Measurements from ENCODE around the gene CXXC1.

CXXC1 gene

DNA sequence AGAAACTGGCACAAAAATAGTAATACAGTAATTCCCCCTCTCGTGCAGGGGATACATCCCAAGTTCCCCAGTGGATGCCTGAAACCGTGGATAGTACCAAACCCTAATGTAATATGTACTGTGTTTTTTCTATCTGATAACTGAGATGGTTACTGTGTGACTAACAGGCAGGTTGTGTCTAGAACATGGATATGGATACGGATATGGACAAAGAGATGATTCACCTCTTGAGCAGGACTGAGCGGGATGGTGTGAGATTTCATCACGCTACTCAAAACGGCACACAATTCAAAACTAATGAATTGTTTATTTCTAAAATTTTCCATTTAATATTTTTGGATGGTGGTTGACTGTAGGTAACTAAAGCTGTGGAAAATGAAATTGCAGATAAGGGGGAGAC, 9.6 kb downstream of the CXXC1 start:
- TF ChIP-seq TCF4 (CRISPR knock-in tag; IDR thresholded peaks at IDR 0.05; ENCODE audit: borderline replicate concordance) (no peak), ZFP30 (CRISPR knock-in tag; IDR thresholded peaks at IDR 0.05) (no peak), SNAI2 (CRISPR knock-in tag; IDR thresholded peaks at IDR 0.05) (no peak), TOX (CRISPR knock-in tag; IDR thresholded peaks at IDR 0.05; ENCODE audit: borderline replicate concordance) (no peak), ZNF70 (CRISPR knock-in tag; IDR thresholded peaks at IDR 0.05) (no peak), ZNF8 (CRISPR knock-in tag; IDR thresholded peaks at IDR 0.05) (no peak), ZFP3 (CRISPR knock-in tag; IDR thresholded peaks at IDR 0.05) (no peak)
- TF ChIP-seq, protein P1, sequence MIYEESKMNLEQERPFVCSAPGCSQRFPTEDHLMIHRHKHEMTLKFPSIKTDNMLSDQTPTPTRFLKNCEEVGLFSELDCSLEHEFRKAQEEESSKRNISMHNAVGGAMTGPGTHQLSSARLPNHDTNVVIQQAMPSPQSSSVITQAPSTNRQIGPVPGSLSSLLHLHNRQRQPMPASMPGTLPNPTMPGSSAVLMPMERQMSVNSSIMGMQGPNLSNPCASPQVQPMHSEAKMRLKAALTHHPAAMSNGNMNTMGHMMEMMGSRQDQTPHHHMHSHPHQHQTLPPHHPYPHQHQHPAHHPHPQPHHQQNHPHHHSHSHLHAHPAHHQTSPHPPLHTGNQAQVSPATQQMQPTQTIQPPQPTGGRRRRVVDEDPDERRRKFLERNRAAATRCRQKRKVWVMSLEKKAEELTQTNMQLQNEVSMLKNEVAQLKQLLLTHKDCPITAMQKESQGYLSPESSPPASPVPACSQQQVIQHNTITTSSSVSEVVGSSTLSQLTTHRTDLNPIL (CRISPR knock-in tag; IDR thresholded peaks at IDR 0.05; ENCODE audit: low read depth), result no peak
- TF ChIP-seq, protein P2, sequence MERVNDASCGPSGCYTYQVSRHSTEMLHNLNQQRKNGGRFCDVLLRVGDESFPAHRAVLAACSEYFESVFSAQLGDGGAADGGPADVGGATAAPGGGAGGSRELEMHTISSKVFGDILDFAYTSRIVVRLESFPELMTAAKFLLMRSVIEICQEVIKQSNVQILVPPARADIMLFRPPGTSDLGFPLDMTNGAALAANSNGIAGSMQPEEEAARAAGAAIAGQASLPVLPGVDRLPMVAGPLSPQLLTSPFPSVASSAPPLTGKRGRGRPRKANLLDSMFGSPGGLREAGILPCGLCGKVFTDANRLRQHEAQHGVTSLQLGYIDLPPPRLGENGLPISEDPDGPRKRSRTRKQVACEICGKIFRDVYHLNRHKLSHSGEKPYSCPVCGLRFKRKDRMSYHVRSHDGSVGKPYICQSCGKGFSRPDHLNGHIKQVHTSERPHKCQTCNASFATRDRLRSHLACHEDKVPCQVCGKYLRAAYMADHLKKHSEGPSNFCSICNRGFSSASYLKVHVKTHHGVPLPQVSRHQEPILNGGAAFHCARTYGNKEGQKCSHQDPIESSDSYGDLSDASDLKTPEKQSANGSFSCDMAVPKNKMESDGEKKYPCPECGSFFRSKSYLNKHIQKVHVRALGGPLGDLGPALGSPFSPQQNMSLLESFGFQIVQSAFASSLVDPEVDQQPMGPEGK (CRISPR knock-in tag; IDR thresholded peaks at IDR 0.05; ENCODE audit: borderline replicate concordance), result no peak
- ATAC-seq, result no peak

DNA sequence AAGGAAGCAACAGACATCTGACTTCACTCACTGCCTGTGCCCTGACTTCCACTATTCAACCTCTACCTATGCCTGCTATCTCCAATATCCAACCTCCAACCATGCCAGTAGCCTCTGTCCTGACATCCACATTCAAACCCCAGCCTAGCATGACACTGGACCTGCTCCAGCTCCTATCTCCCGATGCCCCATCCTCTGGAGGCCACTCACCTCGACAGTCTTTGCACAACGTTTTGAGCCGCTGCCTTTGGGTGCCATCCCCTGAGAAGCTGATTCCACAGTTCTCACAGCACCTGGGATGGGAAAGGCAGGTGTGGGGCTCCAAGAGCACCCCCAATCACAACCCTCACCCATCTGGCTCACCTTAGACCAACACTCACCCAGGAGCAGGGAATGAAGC, 11.0 kb downstream of the CXXC1 start:
- TF ChIP-seq, protein P3, sequence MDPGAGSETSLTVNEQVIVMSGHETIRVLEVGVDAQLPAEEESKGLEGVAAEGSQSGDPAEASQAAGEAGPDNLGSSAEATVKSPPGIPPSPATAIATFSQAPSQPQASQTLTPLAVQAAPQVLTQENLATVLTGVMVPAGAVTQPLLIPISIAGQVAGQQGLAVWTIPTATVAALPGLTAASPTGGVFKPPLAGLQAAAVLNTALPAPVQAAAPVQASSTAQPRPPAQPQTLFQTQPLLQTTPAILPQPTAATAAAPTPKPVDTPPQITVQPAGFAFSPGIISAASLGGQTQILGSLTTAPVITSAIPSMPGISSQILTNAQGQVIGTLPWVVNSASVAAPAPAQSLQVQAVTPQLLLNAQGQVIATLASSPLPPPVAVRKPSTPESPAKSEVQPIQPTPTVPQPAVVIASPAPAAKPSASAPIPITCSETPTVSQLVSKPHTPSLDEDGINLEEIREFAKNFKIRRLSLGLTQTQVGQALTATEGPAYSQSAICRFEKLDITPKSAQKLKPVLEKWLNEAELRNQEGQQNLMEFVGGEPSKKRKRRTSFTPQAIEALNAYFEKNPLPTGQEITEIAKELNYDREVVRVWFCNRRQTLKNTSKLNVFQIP (CRISPR knock-in tag; IDR thresholded peaks at IDR 0.05; ENCODE audit: borderline replicate concordance, low read depth), result no peak
- TF ChIP-seq PPARA (CRISPR knock-in tag; IDR thresholded peaks at IDR 0.05; ENCODE audit: borderline replicate concordance) (no peak), RARB (CRISPR knock-in tag; IDR thresholded peaks at IDR 0.05) (no peak)
- TF ChIP-seq, protein P4, sequence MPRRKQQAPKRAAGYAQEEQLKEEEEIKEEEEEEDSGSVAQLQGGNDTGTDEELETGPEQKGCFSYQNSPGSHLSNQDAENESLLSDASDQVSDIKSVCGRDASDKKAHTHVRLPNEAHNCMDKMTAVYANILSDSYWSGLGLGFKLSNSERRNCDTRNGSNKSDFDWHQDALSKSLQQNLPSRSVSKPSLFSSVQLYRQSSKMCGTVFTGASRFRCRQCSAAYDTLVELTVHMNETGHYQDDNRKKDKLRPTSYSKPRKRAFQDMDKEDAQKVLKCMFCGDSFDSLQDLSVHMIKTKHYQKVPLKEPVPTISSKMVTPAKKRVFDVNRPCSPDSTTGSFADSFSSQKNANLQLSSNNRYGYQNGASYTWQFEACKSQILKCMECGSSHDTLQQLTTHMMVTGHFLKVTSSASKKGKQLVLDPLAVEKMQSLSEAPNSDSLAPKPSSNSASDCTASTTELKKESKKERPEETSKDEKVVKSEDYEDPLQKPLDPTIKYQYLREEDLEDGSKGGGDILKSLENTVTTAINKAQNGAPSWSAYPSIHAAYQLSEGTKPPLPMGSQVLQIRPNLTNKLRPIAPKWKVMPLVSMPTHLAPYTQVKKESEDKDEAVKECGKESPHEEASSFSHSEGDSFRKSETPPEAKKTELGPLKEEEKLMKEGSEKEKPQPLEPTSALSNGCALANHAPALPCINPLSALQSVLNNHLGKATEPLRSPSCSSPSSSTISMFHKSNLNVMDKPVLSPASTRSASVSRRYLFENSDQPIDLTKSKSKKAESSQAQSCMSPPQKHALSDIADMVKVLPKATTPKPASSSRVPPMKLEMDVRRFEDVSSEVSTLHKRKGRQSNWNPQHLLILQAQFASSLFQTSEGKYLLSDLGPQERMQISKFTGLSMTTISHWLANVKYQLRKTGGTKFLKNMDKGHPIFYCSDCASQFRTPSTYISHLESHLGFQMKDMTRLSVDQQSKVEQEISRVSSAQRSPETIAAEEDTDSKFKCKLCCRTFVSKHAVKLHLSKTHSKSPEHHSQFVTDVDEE (CRISPR knock-in tag; IDR thresholded peaks at IDR 0.05), result no peak
- ATAC-seq, result no peak

DNA sequence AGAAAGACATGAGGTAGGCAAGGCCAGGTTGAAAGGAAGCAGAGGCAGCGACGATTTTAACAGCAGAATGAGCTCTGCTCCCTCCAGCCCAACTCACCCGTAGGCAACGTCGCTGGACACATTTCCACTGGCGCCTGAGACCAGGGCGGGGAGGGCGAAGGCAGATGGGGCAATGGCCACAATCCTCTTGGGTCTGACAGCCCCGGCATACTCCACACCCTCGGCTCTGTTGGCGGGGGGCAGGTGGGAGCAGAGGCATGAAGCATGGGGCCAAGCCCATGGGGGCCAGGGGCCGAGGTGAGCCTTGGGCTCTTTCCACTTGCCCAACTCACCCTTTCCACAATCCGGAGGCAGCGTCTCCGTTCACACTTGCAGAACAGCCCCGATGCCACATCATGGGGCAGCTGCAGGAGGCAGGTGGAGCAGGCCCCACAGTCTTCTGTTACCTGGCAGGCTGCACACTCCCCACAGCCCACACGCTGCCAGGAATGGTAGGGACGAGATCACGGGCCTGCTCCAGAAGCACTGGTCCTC, 11.9 kb downstream of the CXXC1 start:
- no peak for ATAC-seq

DNA sequence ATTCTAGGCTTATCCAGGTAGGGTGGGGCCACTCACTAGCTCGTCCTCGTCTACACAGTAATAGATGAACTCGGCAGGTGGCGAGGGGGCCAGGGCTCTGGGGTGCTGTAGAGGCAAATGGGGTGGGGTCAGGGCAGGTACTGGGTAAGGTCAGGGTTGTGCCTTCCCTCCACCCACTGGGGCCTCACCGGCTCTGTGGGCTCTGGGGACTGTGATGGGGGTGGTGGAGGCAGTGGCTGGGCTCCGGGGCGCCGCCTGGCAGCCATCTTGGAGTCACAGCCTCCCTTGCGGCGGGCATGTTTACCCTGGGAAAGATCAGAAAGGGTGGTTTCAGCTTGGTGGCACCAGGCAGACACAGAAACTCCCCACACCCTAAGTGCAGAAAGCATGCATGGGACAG, 12.6 kb downstream of the CXXC1 start:
- no peak for ATAC-seq
- TF ChIP-seq BACH2 (CRISPR knock-in tag; IDR thresholded peaks at IDR 0.05; ENCODE audit: borderline replicate concordance) (no peak), ESRRG (CRISPR knock-in tag; IDR thresholded peaks at IDR 0.05) (no peak), ZFP30 (CRISPR knock-in tag; IDR thresholded peaks at IDR 0.05) (no peak), ARNTL (CRISPR knock-in tag; IDR thresholded peaks at IDR 0.05; ENCODE audit: borderline replicate concordance, low read depth) (no peak)
- TF ChIP-seq, protein P2 (CRISPR knock-in tag; IDR thresholded peaks at IDR 0.05; ENCODE audit: borderline replicate concordance), result no peak
- TF ChIP-seq, protein P5, sequence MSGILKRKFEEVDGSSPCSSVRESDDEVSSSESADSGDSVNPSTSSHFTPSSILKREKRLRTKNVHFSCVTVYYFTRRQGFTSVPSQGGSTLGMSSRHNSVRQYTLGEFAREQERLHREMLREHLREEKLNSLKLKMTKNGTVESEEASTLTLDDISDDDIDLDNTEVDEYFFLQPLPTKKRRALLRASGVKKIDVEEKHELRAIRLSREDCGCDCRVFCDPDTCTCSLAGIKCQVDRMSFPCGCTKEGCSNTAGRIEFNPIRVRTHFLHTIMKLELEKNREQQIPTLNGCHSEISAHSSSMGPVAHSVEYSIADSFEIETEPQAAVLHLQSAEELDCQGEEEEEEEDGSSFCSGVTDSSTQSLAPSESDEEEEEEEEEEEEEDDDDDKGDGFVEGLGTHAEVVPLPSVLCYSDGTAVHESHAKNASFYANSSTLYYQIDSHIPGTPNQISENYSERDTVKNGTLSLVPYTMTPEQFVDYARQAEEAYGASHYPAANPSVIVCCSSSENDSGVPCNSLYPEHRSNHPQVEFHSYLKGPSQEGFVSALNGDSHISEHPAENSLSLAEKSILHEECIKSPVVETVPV (CRISPR knock-in tag; IDR thresholded peaks at IDR 0.05), result no peak

More for the DNA sequence above, 11.9 kb downstream of the CXXC1 start:
- TF ChIP-seq OSR1 (CRISPR knock-in tag; IDR thresholded peaks at IDR 0.05) (no peak), PPARA (CRISPR knock-in tag; IDR thresholded peaks at IDR 0.05; ENCODE audit: borderline replicate concordance) (no peak), ZNF8 (CRISPR knock-in tag; IDR thresholded peaks at IDR 0.05) (no peak), TOX (CRISPR knock-in tag; IDR thresholded peaks at IDR 0.05; ENCODE audit: borderline replicate concordance) (no peak), ZNF70 (CRISPR knock-in tag; IDR thresholded peaks at IDR 0.05) (no peak), RARB (CRISPR knock-in tag; IDR thresholded peaks at IDR 0.05) (no peak), ZFP30 (CRISPR knock-in tag; IDR thresholded peaks at IDR 0.05) (no peak), ESRRG (CRISPR knock-in tag; IDR thresholded peaks at IDR 0.05) (no peak), TCF4 (CRISPR knock-in tag; IDR thresholded peaks at IDR 0.05; ENCODE audit: borderline replicate concordance) (no peak), ZNF565 (CRISPR knock-in tag; conservative IDR thresholded peaks at IDR 0.05; ENCODE audit: low read depth) (no peak)
- TF ChIP-seq, protein P2 (CRISPR knock-in tag; IDR thresholded peaks at IDR 0.05; ENCODE audit: borderline replicate concordance), result no peak

Measured in SK-N-SH treated with all-trans-retinoic acid at 6 μM for 48 hours (cell line).